NCI-H2227 (cell line): ENCODE data around the gene SNRPA.
A peak's percentile ranks its signal among the peaks of the same experiment; 100 is the strongest.

Experiments used
- DNase-seq: peaks from one replicate; lab custom pipeline; 2025; ENCODE audit not compliant: unreplicated experiment; lab: John Stamatoyannopoulos, UW

Gene SNRPA

DNA sequence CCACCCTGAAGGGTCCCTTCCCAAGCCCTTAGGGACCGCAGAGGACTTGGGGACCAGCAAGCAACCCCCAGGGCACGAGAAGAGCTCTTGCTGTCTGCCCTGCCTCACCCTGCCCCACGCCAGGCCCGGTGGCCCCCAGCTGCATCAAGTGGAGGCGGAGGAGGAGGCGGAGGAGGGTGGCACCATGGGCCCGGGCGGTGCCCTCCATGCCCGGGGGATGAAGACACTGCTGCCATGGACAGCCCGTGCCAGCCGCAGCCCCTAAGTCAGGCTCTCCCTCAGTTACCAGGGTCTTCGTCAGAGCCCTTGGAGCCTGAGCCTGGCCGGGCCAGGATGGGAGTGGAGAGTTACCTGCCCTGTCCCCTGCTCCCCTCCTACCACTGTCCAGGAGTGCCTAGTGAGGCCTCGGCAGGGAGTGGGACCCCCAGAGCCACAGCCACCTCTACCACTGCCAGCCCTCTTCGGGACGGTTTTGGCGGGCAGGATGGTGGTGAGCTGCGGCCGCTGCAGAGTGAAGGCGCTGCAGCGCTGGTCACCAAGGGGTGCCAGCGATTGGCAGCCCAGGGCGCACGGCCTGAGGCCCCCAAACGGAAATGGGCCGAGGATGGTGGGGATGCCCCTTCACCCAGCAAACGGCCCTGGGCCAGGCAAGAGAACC is 49.5 kb downstream of the SNRPA start:
- no peak for DNase-seq

GRCh38 chr19:40800997-40801377 is 50.0 kb downstream of the SNRPA start:
- no peak for DNase-seq

- DNase-seq = no peak
Measured at GRCh38 chr19:40801426-40802299, 50.7 kb downstream of the SNRPA start.

GRCh38 chr19:40802300-40803169 is 51.5 kb downstream of the SNRPA start:
- DNase-seq = no peak

DNA sequence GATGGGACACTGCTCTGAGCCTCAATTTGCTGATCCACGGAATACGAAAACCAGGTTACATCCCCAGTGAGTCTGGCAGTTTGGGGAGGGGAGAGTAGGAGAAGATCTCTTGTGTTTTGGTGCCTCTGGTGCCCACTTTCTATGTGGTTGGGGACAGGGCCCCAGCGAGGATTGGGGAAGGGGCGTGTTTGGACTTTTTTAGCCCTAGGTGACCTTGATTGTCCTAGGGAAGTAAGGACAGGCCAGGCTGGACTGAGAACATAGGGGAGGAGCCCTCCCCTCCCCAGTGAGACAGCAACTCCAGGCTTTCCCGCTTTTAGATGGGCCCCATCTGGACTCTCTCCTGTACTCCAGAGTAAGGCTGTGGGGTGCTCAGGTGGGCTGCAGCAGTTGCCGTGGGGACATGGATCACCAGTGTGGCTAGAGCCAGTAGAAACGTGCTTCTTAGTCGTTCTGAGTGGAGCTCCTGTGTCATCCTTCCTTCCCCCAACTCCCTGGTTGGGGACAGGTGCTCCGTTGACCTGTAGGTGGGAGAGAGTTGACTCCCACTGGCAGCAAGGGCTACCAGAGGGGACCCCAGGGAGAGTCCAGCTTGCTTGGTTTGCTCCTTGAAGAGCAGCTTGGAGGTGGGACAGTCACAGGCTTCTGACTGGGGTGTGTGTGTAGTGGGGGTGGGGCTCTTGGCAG is 52.3 kb downstream of the SNRPA start:
- no peak for DNase-seq

DNA sequence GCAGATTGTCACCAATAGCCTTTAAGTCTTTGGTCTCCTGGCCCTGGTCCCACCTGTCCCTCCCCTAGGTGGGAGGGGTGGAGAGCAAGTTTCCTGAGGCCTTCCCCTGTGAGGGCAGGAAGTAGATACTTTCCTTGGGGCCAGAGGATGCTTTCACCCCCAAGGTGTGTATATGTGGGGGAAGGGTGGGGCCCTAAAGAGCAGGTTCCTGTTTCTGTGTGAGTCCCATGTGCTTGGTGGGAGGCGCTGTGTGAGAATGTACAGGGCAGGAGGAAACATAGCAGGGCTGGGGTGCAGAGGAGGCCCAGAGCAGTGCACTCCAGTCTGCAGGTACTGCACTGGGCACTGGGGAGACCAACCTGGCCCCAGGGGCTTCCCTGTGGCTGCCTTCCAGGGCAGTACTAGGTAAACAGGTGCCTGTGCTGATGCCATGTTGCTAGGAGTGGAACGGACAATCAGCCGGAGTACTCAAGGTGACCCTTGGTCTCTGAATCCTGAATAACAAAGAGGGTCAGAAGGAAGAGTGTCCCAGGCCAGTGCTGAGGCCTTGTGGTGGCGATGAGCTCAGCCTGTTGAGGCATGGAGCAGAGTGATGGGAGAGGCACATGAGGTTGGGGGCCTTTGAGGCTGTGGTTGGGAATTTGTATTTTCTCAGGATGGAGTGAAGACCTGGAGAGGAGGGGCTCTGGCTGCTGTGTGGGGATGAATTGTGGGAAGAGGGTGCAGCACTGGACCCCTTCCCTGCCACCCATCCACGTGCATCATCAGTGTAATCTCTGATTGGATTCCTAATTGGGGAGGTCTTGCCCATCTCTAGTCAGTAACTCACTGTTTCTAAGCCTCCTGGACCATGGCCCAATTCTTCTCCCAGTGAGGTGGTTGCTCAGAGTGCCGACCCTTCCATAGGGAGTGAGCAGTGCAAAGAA is 53.1 kb downstream of the SNRPA start:
- DNase-seq = no peak

DNA sequence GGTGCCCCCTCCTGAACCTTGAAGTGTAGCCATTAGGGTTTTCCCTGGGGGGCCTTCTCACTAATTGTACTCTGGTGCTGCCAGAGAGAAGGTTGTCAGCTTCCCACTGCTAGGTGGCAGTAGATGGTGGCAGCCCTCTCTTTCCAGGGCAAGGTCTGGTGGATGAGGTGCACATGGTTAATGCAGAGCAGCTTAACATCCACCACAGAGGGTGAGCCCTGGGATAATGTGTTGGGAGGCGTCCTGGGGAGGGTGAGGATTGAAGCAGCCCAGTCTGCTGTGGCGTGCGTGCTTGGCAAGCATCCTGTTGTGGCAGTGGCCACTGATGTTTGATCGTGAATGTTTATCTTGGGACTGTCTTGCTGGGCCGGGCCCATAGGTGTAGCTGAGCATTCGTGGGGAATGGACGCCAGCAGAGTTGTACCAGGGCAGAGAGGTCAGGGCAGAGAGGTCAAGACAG is 53.8 kb downstream of the SNRPA start:
- no peak for DNase-seq

DNA sequence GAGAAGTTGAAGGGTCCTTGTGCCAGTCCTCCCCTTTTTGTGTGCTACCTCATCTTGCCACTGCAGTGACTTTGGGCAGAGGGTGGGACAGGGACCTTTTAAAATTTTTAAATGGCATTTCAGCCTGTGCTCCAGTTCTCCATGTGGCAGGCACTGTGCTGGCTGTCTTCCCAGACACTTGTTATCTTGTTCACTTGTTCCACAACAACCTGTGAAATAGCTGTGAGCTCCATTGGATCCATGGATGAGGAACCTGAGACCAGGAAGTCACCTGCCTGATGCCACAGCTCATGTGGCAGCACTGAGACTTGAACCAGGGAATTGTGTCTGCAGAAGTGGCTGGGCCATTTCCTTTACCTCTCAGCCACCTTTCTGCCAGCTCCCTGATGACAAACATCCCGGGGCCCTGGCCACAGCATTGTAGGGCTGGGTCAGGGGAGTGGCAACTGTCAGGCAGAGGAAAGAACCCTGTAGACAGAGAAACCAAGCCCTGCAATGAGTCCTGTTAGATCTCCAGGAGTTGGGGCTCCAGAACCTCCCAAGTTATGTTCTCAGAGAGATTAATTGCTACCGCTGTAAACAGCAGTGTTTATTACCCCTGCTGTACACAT is 54.4 kb downstream of the SNRPA start:
- no peak for DNase-seq

DNA sequence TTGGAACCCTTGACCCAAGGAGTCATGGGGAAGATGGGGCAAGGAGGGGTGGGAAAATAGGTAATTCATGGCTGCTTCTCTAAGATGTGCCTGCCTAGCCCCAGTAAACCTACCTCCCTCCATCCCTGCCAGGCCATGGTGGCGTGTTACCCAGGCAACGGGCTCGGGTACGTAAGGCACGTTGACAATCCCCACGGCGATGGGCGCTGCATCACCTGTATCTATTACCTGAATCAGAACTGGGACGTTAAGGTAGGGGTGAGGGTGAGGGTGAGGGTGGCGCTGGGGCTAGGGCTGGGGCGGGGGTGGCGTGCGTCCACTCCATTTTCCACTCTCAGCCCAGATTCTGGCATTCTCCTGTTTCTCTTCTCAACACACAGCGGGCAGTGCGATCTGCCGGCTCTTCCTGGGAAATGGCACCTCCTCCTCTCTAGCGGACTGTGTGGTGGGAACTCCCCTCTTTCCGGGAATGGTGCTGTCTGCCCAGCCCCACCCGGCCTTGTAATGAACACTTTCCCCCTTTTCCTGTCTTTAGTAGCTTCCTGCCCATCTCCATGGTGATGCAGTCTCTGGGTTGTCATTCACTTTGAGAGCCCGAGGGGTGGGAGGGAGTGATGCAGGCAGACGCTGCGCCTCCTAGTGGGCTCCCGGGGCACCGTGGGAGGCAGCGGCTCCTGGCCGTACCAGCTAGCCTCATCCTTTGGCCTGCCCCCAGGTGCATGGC is 55.6 kb downstream of the SNRPA start:
- DNase-seq = peak; percentile 100

GRCh38 chr19:40807147-40808020 is 56.4 kb downstream of the SNRPA start:
- DNase-seq = peak; percentile 65

GRCh38 chr19:40808021-40808325 is 57.0 kb downstream of the SNRPA start:
- no peak for DNase-seq

GRCh38 chr19:40808497-40808896 is 57.5 kb downstream of the SNRPA start:
- DNase-seq = no peak

DNA sequence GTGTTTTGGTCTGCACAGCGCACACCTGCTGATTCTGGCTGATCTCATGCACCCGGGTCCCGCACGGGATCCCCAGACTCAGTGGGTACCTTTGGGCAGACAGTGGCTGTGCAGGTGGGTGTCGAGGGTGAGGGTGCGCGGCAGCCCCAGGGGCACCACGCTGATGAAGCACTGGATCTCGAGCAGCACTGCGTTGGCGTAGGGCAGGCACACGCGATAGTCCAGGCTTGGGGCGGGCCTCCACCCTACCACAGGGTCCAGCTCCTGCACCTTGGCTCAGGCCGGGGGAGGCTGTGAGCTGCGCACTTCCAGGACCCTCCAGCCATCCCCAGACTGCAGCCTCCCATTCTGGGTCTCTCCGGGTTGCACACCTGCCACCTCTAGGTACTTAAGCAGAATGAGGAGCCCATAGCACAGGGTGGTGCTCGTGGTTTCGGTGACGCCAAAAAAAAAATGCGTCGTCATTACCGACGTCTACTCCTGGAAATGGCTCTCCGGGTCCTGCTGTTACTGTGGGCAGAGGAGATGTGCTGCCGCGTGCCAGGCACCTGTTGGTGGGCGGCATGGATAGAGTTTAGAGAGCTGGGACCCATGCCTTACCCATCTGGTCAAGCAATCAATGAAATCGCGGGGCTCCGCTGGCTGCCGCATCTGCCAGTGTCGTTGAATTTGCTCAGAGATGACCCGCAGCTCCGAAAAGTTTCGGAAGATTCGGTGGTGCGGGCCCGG is 58.5 kb downstream of the SNRPA start:
- DNase-seq = no peak

- DNase-seq = no peak
Measured at GRCh38 chr19:40810160-40810559, 59.2 kb downstream of the SNRPA start.

GRCh38 chr19:40810649-40811408 is 59.8 kb downstream of the SNRPA start:
- DNase-seq = peak; percentile 89

- peak; percentile 68 for DNase-seq
Measured at GRCh38 chr19:40811478-40812341, 60.7 kb downstream of the SNRPA start.
